ENCODE results near the gene ANKRD13B. TPM values are rescaled to one million over a fixed set of nuclear protein-coding genes. Genes with fewer than 3 reads are reported as not detected.

ANKRD13B gene
- total RNA-seq, 2 donors from 2014 or later = 2.2 to 2.6 TPM

- H3K4me1 Mint-ChIP-seq = peaks cover 3% of the 10 kb centered on the region
- 95 to 100% methylated on average over 4 to 14 of the region's 14 CpGs for WGBS, 2 experiments (ENCODE audit: insufficient coverage in 1 of 2, insufficient read length in 1 of 2)
- TF ChIP-seq CTCF (conservative IDR thresholded peaks at IDR 0.05) = no peak
- Histone ChIP-seq H3K4me3 (ENCODE audit: low read length) (no peak overlapping the region), H3K9me3 (ENCODE audit: control insufficient read depth, low read length) (no peaks in the 10 kb centered on the region), H3K4me1 (ENCODE audit: control insufficient read depth, insufficient read depth, low read length) (no peaks in the 10 kb centered on the region), H3K27me3 (ENCODE audit: control insufficient read depth, insufficient read depth, low read length, poor library complexity, severe bottlenecking) (no peaks in the 10 kb centered on the region), H3K36me3 (ENCODE audit: control insufficient read depth, insufficient read depth, low read length) (peaks cover 21% of the 10 kb centered on the region), H3K9ac (ENCODE audit: extremely low read depth, low read length, poor library complexity, severe bottlenecking) (no peak overlapping the region), H3K27ac (ENCODE audit: low read depth, low read length) (no peak overlapping the region)
- H3K27ac Mint-ChIP-seq = no peak overlapping the region
- no peak for DNase-seq
- H3K36me3 Mint-ChIP-seq (ENCODE audit: low read depth) = peaks cover 16% of the 10 kb centered on the region
- no peaks in the 10 kb centered on the region for H3K9me3 Mint-ChIP-seq
- no peak overlapping the region for H3K4me3 Mint-ChIP-seq
- peaks cover 17% of the 10 kb centered on the region for H3K27me3 Mint-ChIP-seq (ENCODE audit: insufficient read depth)
Observed at GRCh38 chr17:29573871-29574731, 18.8 kb upstream of the ANKRD13B start.

GRCh38 chr17:29574732-29575510 lies 18.0 kb upstream of the ANKRD13B start:
- H3K4me3 ChIP-seq (ENCODE audit: low read length) = no peak overlapping the region
- peaks cover 26% of the 10 kb centered on the region for H3K36me3 ChIP-seq (ENCODE audit: control insufficient read depth, insufficient read depth, low read length)
- no peak overlapping the region for H3K27ac Mint-ChIP-seq
- no peak overlapping the region for H3K4me3 Mint-ChIP-seq
- no peak overlapping the region for H3K27ac ChIP-seq (ENCODE audit: low read depth, low read length)
- H3K27me3 Mint-ChIP-seq (ENCODE audit: insufficient read depth) = peaks cover 15% of the 10 kb centered on the region
- no peak for DNase-seq
- H3K9me3 Mint-ChIP-seq = no peaks in the 10 kb centered on the region
- H3K9me3 ChIP-seq (ENCODE audit: control insufficient read depth, low read length) = no peaks in the 10 kb centered on the region
- no peaks in the 10 kb centered on the region for H3K4me1 ChIP-seq (ENCODE audit: control insufficient read depth, insufficient read depth, low read length)
- no peak overlapping the region for H3K9ac ChIP-seq (ENCODE audit: extremely low read depth, low read length, poor library complexity, severe bottlenecking)
- no peaks in the 10 kb centered on the region for H3K4me1 Mint-ChIP-seq
- no peaks in the 10 kb centered on the region for H3K27me3 ChIP-seq (ENCODE audit: control insufficient read depth, insufficient read depth, low read length, poor library complexity, severe bottlenecking)
- 91 to 94% methylated on average over 14 to 17 of the region's 17 CpGs for WGBS, 2 experiments (ENCODE audit: insufficient coverage in 1 of 2, insufficient read length in 1 of 2)
- no peak for TF ChIP-seq CTCF (conservative IDR thresholded peaks at IDR 0.05)
- peaks cover 16% of the 10 kb centered on the region for H3K36me3 Mint-ChIP-seq (ENCODE audit: low read depth)

GRCh38 chr17:29575511-29576213 lies 17.3 kb upstream of the ANKRD13B start:
- 93 to 94% methylated on average over 18 to 28 of the region's 28 CpGs for WGBS, 2 experiments (ENCODE audit: insufficient coverage in 1 of 2, insufficient read length in 1 of 2)
- H3K4me1 Mint-ChIP-seq = peaks cover 1% of the 10 kb centered on the region
- TF ChIP-seq CTCF (conservative IDR thresholded peaks at IDR 0.05) = no peak
- H3K27ac ChIP-seq (ENCODE audit: low read depth, low read length) = no peak overlapping the region
- no peak overlapping the region for H3K27ac Mint-ChIP-seq
- peaks cover 11% of the 10 kb centered on the region for H3K27me3 Mint-ChIP-seq (ENCODE audit: insufficient read depth)
- no peaks in the 10 kb centered on the region for H3K27me3 ChIP-seq (ENCODE audit: control insufficient read depth, insufficient read depth, low read length, poor library complexity, severe bottlenecking)
- H3K4me3 Mint-ChIP-seq = no peak overlapping the region
- H3K4me3 ChIP-seq (ENCODE audit: low read length) = no peak overlapping the region
- H3K9me3 Mint-ChIP-seq = no peaks in the 10 kb centered on the region
- H3K36me3 Mint-ChIP-seq (ENCODE audit: low read depth) = peaks cover 19% of the 10 kb centered on the region
- no peak overlapping the region for H3K9ac ChIP-seq (ENCODE audit: extremely low read depth, low read length, poor library complexity, severe bottlenecking)
- no peaks in the 10 kb centered on the region for H3K9me3 ChIP-seq (ENCODE audit: control insufficient read depth, low read length)
- no peaks in the 10 kb centered on the region for H3K4me1 ChIP-seq (ENCODE audit: control insufficient read depth, insufficient read depth, low read length)
- peaks cover 27% of the 10 kb centered on the region for H3K36me3 ChIP-seq (ENCODE audit: control insufficient read depth, insufficient read depth, low read length)
- DNase-seq = no peak

Measured in endodermal cell (in vitro differentiated cells).